ENCODE data around the gene SHISAL1.

The SHISAL1 gene

DNA sequence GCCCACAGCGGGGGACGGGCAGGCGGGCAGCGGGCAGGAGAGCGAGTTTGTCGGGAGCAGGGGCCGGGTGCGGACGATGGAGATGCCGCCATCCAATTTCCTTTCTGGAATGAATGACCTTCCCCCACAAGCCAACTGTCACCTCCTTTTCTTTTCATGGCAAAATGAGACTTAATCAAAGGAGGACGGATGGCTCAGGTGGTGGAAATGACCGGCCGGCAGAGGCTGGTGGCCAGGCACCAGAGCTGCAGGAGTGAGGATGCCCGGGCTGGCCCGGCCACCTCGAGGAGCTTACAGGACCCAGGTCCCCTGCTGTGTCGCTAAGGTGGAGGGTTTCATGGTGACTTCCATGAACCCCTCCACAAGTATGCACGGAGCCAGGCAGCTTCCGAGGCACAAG, 11.7 kb downstream of the SHISAL1 start:
- DNase-seq, result no peak

DNA sequence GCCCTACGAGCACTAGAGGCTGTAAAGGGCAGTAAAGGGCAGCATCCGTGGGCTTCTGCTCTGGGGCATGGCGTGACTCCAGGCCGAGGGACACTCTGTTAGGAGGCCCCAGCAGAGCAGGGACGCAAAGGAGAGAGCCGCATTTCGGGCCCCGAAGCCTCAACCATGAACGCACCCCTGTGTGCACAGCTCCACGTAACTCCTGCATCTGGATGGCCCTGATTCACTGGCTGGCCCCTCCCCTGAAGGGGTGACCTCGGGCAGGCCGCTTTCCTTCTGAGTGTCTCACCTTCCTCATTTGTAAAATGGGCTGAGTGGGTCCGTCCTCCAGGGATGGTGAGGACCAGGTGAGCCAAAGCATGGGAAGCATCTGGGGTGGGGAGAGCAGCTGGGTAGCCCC, 13.6 kb downstream of the SHISAL1 start:
- DNase-seq, result no peak

DNA sequence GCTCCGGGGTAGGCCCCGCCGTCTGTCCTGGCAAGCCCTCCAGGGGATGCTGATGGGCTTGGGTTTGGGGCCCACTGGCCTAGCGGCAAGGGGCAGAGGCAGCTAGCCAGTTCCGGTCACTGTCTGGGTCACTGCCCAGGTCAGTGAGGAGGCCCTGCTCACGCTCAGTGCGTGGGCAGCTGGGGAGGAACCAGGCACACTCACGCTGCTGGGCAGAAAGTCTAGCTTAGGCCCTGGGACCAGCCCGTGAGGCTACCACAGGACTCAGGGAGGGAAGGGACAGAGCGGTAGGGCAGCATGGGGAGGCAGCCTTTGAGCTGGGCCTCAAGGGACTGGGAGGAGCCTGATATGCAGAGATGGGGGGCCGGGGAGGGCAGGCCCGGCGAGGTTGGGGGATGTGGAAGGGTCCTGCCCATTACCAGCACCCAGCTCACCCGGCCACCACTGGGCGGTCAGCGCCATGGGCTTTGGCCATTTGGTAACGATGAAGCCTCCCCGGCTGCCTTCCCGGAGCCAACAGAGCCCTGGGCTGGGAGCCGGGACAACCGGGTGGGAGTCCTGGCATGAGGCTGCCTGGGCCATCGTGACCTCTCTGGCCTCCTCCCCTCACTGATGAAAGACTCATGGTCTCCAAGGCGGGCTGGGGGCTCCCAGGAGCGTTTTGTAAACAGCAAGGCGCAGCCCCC, 14.2 kb downstream of the SHISAL1 start:
- DNase-seq, result no peak

DNA sequence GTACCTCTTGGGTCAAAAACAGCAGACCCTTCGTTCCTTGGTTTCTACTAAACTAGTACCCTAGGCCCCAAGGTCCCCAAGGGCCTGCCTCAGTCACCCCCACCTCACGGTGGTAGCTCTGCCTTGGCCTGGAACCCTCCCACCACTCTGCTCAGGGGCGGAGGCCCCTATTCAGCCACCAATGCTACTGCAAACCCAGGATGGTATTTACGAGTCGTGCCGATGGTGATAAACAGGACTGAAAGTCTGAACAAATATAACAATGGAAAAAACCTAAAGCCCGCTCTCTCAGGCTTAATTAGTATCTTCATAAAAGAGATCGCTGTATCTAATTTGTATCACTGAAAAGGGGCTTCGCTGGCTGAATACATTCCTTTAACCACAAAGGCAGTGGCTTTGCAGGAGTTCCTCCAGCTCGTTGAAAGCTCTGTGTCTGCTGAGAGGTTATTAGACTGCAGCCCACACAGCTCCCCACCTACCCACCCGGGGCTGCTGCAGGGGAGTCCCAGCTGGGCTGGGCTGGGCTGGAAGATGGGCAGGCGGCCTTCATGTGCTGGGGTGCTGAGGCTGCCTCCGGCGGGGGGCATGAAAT, 15.2 kb downstream of the SHISAL1 start:
- DNase-seq, result no peak

DNA sequence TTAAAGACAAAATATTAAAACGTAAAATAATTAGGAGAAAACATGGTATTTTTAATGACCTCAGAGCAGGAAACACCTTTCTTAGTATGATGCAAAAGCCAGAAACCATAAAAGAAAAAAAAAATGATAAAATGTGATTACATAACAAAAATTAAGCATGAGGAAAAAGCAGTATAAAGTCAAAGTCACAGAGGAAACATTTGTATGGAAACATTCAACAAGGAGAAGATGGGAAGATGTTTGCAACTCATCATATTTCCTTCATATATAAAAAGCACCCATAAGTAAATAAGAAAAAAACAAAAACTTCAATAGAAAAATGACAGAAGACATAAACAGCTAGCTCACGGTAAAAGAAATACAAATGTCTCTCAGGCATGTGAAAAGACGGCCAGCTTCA, 17.3 kb downstream of the SHISAL1 start:
- no peak for DNase-seq

DNA sequence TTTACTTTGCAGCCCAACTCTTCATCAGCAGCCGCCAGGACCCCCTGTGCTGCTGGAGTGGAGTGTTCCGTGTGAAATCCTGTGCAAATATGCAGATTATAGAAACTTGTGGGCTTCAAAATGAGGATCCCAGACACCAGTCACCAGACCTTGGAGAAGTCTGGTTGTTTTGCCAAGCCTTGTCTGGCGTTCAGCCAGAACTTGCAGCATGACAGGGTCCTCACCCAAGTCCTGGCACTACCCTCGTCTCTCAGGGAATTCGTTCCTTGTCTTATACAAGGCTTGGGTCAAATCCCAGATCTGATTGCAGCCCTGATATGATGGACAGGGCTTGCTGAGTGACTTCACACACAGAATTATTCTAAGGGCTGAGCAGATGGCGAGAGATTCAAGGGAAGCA, 18.9 kb downstream of the SHISAL1 start:
- DNase-seq, result no peak

DNA sequence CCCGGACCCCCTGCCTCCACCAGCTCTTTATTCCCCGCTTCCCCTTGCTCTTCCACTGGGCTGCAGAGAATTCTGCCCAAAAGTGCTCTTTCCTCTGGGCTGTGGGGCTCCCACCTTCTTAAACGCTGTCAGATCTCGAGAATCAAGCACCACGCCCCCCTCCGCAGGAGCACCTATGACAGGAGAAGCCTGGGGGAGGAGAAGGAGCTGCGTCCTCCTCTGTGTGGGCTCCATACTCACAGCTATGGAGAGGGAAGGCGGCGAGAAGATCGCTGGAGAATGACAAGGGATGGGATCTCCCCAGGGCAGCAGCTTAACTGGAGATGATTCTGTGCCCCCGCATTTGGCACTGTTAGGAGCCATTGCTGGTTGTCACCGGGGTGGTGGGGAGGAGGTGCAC, 19.7 kb downstream of the SHISAL1 start:
- no peak for DNase-seq

DNA sequence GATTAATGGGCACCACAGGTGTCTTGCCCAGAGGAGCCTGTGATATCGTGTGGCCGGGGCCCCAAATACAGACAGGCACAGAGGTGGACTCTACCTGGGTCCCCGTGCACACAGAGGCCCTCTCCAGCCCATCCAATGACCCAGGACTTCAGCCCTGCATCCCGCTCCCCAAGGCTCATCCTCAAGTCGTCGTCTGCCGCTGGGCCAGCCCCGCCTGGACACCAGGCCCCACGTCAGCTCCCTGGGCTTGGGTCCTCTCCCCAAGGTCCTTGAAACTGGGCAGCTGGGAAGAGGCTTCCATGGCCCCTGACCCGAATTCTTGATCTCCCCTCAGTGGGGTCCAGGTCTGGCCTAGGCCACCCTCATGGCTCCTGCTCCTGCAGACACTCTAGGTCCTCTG, 20.2 kb downstream of the SHISAL1 start:
- no peak for DNase-seq

DNA sequence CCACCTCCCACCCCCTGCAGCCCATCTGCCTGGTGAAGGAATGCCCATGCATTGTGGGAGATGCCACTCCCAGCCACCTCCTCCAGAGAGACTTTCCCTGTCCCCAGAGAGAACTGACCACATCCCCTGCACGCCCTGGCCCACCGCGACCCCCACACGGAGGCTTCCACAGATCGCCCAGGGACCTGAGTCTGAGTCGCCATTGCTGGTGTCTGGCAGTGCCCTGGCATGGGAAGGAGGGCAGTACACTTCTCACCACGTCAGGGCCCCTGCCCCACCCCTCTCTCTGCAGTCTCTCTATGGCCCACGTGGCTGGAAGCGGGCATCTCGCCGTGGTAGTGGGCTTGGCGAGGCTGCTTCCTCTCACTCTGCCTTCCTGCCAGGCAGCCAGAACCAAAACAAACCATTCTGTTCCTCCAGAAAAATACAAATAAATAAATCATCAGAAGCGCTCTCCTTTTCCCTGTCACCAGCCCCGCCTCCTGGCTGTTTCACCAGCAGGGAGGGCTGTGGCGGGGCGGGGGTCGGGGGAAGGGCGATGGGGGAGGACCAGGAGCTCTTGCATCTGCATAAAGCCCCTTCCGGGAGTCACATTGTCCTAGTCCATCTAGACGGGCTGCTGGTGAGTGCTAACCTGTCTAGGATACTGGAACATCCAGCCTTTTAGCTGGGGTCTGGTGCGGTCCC, 20.9 kb downstream of the SHISAL1 start:
- DNase-seq, result no peak

DNA sequence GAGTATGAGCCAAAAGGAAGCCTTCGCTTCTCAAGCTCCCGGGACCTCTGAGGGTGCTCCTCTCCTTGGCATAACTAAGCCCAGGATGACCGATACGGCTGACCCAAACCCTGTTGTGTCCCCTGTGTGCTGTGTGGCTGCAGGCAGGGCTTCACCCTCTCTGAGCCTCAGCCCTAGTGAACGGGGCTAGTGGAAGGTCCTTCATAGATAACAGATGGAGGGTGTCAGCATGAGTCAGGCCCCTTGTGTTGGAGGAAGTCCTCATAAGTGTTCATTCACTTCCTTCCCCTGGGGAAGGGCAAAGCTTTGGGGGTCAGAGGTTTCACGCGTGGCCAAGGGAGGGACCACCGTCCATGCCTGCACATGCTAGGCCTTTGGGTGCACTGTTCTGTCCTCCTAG, 21.5 kb downstream of the SHISAL1 start:
- DNase-seq, result no peak

DNA sequence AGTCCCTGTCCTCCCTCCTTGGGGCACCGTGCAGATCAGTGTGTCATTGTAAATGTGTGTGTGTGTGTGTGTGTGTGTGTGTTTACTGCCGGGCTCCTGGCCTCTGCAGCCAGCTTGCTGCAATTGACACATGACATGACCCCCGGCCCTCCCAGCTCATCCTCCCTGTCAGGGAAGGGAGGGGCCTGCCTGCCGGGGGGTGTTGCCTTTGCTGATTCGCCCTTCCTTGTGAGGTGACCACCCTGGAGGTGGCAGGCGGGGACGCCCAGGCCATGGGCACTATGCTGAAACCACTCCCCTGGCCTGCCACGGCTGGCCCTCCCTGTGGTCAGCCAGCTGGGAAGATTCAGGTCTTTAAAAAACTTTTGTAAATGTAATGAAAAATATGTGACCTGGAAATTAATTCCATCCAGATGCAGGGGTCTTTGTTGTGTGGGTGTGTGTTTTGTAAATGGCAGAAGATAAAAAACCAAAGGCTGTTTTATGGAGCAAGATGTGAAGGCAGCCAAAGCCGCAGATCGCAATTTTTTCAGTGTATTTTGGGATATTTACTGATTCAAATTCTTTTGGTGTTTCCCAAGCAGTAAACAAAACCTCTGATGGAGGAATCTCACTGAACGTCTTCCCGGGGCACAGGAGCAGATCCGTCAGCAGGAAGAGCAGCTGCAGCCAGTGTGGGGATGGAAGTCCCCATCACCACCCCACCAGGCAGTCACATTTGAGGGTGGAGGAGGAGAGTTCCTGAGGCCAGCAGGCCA, 23.2 kb downstream of the SHISAL1 start:
- DNase-seq, result no peak

DNA sequence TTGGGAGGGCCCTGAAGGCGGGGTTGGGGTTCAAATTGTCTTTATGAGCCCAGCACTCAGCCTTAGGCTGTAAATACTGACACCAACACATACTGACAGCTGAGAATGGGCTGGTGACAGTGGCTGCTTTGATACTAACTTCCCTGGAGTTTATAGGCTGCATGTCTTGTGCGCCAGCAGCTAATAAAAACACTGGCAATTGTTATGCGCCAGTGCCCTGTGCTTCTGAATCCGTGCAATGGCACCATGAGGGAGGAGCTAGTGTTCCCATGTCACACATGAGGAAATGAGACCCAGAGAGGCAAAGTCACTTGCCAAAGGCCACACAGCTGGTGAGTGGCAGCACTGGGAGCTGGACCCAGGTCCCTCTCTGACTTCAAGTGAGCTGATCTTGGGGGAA, 23.8 kb downstream of the SHISAL1 start:
- DNase-seq, result no peak

DNA sequence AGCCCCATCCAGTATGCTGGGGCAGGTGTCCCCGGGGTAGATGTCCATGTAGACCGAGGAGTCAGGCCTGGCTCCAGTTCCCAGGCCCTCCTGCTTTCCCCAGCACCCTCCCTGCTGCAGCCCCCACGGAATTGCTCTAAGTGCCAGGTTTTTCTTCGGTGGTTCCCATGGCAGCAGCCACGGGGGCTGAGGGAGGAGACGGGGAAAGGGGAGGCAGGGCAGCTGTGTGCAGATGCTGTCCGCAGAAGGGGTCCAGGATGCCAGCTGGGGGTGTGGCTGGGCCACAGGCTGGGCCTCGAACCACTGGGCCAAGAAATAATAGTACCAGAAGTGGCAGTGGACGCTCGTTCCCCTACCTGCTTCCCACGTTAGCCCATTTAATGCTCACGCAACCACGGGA, 25.0 kb downstream of the SHISAL1 start:
- DNase-seq, result no peak

DNA sequence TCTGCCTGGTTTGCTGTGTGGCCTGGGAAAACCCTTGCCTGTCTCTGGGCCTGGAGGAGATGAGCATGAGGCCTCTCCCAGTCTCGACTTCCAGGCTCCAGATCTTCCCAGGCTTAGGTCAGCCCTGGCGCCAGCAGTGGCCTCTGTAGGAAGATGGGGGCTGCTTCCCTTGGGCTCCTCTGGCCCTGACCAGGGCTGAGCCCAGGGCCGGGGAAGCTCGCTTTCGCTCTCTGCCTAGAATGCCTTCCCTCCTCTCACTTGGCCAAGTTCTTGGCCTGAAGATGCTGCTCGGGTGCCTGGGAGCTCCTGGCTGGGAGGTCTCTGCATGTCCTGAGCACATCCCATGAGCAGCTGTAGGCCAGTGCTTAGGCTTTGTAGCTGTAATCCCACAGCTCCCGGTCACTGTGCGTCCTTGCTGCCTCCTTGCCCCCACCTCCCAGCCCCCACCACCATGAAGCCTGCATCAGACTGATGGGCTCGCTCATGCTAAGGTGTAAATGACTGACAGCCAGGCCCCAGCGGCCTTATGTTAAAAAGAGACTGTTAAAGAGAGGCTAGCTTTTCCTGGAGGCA, 25.5 kb downstream of the SHISAL1 start:
- DNase-seq, result no peak

DNA sequence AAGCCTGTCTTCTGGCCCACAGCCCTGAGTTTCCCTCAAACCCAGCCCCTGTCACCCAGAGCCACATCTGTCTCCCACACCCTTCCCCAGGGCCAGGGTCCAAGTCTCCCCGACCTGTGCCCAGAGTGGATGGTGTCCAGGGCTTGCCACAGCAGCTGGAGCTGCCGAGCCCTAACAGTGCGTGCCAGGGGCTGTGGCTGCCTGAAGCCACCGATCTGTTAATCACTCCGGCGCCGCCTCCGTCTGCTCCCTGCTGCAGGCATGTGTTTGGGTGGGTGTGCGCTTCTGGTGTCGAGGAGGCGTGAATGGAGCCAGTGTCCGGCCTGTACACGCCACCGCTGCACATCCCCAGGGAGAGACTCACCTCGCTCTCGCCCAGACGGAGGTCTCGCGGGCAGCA, 26.1 kb downstream of the SHISAL1 start:
- no peak for DNase-seq

DNA sequence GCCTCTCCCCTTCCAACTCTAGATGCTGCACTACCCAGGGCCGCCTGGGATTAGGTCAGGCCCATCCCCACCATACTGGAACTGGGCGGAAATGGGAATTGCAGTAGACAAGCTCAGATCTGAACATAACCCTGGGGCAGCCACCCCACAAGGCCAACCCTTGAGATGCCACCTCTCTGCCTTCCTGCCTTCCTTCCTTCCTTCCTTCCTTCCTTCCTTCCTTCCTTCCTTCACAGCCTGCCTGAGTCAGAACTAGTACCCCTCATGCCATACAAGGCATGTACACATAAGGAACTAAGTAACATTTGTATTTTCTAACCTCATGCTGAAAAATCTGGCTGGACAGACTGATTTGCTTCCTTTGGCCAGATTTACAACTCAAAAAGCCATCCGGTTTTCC, 28.0 kb downstream of the SHISAL1 start:
- no peak for DNase-seq

DNA sequence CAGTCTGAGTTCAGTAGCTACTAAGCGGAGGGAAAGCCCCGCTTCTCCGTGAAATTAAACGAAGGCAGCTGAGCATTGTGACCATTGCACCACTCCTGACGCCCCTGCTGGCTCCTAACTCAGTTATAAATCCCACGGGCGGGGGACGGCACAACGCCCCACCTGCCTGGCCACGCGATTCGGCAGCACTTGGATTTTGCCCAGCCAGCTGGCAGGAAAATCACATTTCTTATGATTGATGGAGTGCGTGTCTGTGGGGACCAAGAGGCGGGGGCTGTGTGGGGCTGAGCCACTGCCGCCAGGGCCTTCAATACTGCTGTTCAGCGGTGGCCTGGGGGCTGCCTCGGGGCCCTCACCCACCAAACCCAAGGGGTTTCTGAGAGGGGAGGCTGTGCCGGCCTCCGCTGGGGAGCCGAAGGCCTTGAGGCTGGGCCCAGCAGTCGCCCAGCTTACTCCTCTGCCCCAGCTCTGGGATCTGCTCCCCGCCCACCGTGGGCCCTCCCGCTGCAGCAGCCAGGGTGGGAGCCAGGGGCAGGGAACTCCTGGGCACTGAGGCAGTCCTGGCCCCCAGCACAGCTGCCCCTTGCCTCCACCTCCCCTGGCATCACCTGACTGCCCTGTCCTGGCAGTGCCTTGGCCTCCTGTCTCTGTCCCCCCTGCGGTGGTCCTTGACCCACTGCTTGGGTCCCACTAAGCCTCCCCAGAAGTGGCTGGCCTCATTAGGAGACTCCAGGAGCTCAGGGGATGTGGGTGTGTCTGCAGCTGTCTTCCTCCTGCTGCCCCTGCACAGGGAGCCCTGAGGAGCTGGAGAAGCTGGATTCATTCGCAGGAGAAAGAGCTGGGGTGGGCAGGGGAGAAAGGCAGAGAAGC, 30.7 kb downstream of the SHISAL1 start:
- DNase-seq, result no peak

DNA sequence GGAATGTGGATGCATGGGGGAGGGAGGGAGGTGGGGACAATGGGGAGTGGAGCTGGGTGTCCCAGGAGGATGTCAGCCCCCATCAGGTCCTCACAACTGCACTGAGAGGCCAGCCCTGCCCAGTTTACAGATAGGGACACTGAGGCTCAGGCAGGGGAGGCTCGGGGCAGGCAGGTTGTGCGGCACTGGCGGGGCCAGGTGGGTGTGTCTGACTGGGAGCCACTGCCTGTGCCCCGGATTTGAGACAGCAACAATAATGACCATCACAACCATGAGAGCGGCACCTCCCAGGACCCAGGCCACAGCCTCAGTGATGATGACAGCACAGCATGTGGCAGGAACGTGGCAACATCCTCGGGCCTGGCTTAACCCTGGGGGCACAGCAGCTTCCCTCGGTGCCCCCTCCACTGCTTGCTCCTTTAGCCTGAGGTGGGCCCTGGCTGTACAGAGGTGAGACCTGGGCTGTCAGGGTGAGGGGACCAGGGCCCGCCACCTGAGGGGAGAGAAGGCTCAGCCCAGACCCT, 32.0 kb downstream of the SHISAL1 start:
- no peak for DNase-seq

DNA sequence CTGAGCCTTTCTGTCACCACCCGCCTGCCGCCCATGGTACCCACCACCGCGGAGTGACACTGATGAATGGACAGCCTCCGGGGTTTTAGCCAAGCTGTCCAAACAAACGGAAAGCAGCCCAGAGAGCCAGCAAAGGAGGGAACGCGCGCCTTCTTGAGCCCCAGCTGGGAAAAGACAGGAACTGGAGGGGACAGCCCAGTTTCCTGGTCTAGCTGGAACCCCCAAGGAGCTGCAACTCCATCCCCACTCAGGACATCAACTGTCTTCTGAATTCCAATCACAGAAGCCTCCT, 33.7 kb downstream of the SHISAL1 start:
- DNase-seq, result no peak

DNA sequence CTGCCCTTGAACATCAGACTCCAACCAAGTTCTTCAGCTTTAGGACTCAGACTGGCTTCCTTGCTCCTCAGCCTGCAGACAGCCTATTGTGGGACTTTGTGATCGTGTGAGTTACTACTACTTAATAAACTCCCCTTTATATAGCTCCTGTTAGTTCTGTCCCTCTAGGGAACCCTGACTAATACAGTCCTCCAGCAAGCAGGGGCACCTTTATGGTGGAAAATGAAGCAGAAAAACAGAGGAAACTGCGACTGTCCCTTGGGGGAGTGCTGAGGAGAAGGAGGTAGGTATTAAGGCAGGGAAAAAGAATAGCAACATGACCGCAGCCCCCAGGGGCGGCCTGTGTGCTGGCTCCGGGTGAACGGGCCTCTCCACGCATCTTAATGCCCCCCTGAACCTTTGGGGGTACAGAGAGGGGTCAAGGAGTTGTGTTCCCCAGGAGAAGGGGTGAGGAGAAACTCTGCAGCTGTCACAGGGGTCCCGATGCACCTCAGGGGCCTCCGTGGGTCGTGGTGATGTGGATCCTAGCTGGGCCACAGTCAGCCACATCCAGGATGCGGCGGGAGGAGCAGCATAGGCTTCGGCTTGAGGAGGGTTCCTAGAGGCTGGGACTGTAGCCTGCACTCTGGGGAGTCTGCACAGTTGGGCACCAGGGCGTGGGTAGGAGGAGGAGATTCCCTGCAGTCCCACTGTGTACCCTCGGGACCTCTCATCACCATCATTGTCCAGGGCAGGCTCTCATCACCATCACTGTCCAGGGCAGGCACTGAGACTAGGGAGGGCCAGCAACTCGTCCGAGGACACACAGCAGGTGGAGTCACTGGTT, 34.3 kb downstream of the SHISAL1 start:
- DNase-seq, result no peak

DNA sequence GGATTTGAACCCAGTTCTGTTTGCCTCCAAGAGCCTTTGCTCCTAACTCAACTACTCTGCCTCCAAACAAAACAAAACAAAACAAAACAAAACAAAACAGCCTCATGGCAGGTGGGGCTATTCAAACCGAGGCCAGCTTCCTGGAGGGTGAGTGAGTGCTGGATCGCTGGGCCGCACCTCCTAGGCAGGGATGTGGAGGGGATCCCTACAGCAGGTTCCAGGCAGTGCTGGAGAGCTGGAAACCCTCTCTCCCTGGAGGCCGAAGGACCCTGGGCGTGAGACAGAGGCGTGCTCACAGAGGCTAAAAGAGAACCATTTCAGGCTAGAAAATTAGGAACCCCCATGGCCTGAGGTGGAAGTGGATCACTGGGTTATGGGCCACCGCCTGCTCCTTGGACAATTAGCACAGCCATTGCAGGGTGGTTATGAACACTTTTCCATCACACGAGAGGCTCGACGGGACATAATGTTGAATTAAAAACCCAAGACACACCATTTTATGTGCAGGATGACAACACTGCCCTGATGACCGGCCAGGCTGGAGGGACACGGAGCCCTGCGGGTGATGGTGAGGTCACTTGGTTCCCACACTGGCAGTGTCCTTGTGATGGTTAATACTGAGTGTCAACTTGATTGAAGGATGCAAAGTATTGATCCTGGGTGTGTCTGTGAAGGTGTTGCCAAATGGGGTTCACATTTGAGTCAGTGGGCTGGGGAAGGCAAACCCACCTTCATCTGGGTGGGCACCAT, 35.2 kb downstream of the SHISAL1 start:
- DNase-seq, result no peak

Measured in T-helper 2 cell (primary cell).